GM23338 (cell line): ENCODE results near the gene CMIP. TPM values are rescaled to one million over a fixed set of nuclear protein-coding genes. Genes with fewer than 3 reads are reported as not detected.

Experiments
- ATAC-seq: fragments of 200-7000 bp; cut with Tn5 transposase; 3 replicates; pipeline ENCODE4 v1.9.1; 2020
- DNase-seq: peaks from one replicate; pipeline ENCODE4 v3.0.0-alpha.2; 2015; ENCODE audit warnings: low spot score
- H2AFZ ChIP-seq: fragments of 200-600 bp; sonication (generic); 2 replicates; pipeline ENCODE4 v1.8.0; 2016; ENCODE audit warnings: antibody characterized with exemption, mild to moderate bottlenecking, moderate library complexity
- H3F3A ChIP-seq: fragments of 200-600 bp; sonication (generic); replicated peaks from 2 replicates; pipeline ENCODE4 v1.8.0; 2017; ENCODE audit warnings: antibody characterized with exemption, mixed run types, low read depth
- H3K27ac ChIP-seq: fragments of 200-600 bp; sonication (generic); 2 replicates; pipeline ENCODE4 v1.6.1; 2016; ENCODE audit warnings: low read depth
- H3K27me3 ChIP-seq: fragments of 200-600 bp; sonication (generic); 2 replicates; pipeline ENCODE4 v1.8.0; 2016; ENCODE audit warnings: mild to moderate bottlenecking, mixed run types, moderate library complexity; ENCODE audit not compliant: insufficient read depth
- H3K36me3 ChIP-seq: fragments of 200-600 bp; sonication (generic); 2 replicates; pipeline ENCODE4 v1.8.0; 2016; ENCODE audit warnings: mild to moderate bottlenecking; ENCODE audit not compliant: insufficient read depth
- H3K4me1 ChIP-seq: fragments of 200-600 bp; sonication (generic); 2 replicates; pipeline ENCODE4 v1.8.0; 2016; ENCODE audit warnings: mild to moderate bottlenecking, moderate library complexity; ENCODE audit not compliant: insufficient read depth
- H3K4me2 ChIP-seq: fragments of 200-600 bp; sonication (generic); 2 replicates; pipeline ENCODE4 v1.7.1; 2017; ENCODE audit warnings: mixed run types
- H3K4me3 ChIP-seq: fragments of 200-600 bp; sonication (generic); 2 replicates; pipeline ENCODE4 v1.6.1; 2016; ENCODE audit warnings: mixed run types
- H3K79me2 ChIP-seq: fragments of 200-600 bp; sonication (generic); replicated peaks from 2 replicates; pipeline ENCODE4 v1.8.0; 2017; ENCODE audit warnings: mild to moderate bottlenecking; ENCODE audit not compliant: insufficient read depth
- H3K9me2 ChIP-seq: fragments of 200-600 bp; sonication (generic); 2 replicates; pipeline ENCODE4 v1.8.0; 2017; ENCODE audit not compliant: insufficient read depth
- H4K20me1 ChIP-seq: fragments of 200-600 bp; sonication (generic); replicated peaks from 2 replicates; pipeline ENCODE4 v1.8.0; 2017; ENCODE audit warnings: mild to moderate bottlenecking; ENCODE audit not compliant: insufficient read depth
- H3K27ac Mint-ChIP-seq: 2 replicates; pipeline ENCODE4 v1.8.0; 2020; ENCODE audit warnings: inconsistent platforms, mild to moderate bottlenecking, moderate library complexity, mixed read lengths
- H3K27me3 Mint-ChIP-seq: 3 replicates; pipeline ENCODE4 v1.8.0; 2022; ENCODE audit warnings: low read depth, mild to moderate bottlenecking, moderate library complexity, mixed read lengths, inconsistent platforms; ENCODE audit not compliant: insufficient read depth, poor library complexity
- H3K36me3 Mint-ChIP-seq: 3 replicates; pipeline ENCODE4 v1.8.0; 2021; ENCODE audit warnings: low read depth, mild to moderate bottlenecking, inconsistent platforms, moderate library complexity, mixed read lengths
- H3K4me1 Mint-ChIP-seq: 3 replicates; pipeline ENCODE4 v1.8.0; 2020; ENCODE audit warnings: mild to moderate bottlenecking, inconsistent platforms, mixed read lengths
- H3K4me3 Mint-ChIP-seq: 3 replicates; pipeline ENCODE4 v1.8.0; 2021; ENCODE audit warnings: moderate library complexity, mild to moderate bottlenecking, inconsistent platforms, mixed read lengths
- H3K9me3 Mint-ChIP-seq: 3 replicates; pipeline ENCODE4 v1.8.0; 2020; ENCODE audit warnings: moderate library complexity, mild to moderate bottlenecking, inconsistent platforms, mixed read lengths
- CREB1 ChIP-seq: fragments of 250-450 bp; sonication (Bioruptor Pico); IDR thresholded peaks from 2 replicates; pipeline ENCODE4 v1.5.0; 2020; ENCODE audit warnings: low read depth, mild to moderate bottlenecking, moderate library complexity
- CTCF ChIP-seq, 2 experiments: fragments of 200-600 bp in 1 of 2; sonication (generic) in 1 of 2; conservative IDR thresholded peaks; 2 replicates each; pipeline versions ENCODE4 v1.5.1 to v1.6.1; 2016 to 2017; ENCODE audit warnings: antibody characterized with exemption in 2 of 2, low read depth in 2 of 2, mild to moderate bottlenecking in 2 of 2, moderate library complexity in 1 of 2
- EZH2 ChIP-seq: fragments of 200-600 bp; sonication (generic); IDR thresholded peaks from one replicate; pipeline ENCODE4 v1.8.0; 2017; ENCODE audit warnings: antibody characterized with exemption, mild to moderate bottlenecking, low read depth; ENCODE audit not compliant: unreplicated experiment
- EZH2phosphoT487 ChIP-seq: fragments of 200-600 bp; sonication (generic); IDR thresholded peaks from one replicate; pipeline ENCODE4 v1.8.1; 2018; ENCODE audit warnings: antibody characterized with exemption; ENCODE audit not compliant: unreplicated experiment
- JUNB ChIP-seq: IDR thresholded peaks from one replicate; pipeline ENCODE4 v1.6.1; 2016; ENCODE audit warnings: antibody characterized with exemption; ENCODE audit not compliant: unreplicated experiment
- NANOG ChIP-seq: IDR thresholded peaks from 2 replicates; pipeline ENCODE4 v1.6.1; 2016; ENCODE audit warnings: antibody characterized with exemption, borderline replicate concordance
- POLR2AphosphoS5 ChIP-seq: IDR thresholded peaks from 2 replicates; pipeline ENCODE4 v1.6.1; 2016; ENCODE audit warnings: antibody characterized with exemption, low read depth
- REST ChIP-seq: IDR thresholded peaks from one replicate; pipeline ENCODE4 v1.6.1; 2018; ENCODE audit warnings: antibody characterized with exemption; ENCODE audit not compliant: unreplicated experiment
- STAT1 ChIP-seq: IDR thresholded peaks from one replicate; pipeline ENCODE4 v1.6.1; 2016; ENCODE audit warnings: antibody characterized with exemption; ENCODE audit not compliant: unreplicated experiment
- ZNF114 ChIP-seq: fragments of 250-450 bp; sonication (Bioruptor Pico); IDR thresholded peaks from 2 replicates; pipeline ENCODE4 v1.5.0; 2020; ENCODE audit warnings: mild to moderate bottlenecking, moderate library complexity
- ZNF331 ChIP-seq: fragments of 250-450 bp; sonication (Bioruptor Pico); IDR thresholded peaks from 2 replicates; pipeline ENCODE4 v1.5.0; 2020; ENCODE audit warnings: low read depth, mild to moderate bottlenecking, moderate library complexity
- polyA plus RNA-seq: library from polyadenylated mRNA; unstranded; fragments of >200 nt; fragmentation: Nextera tagmentation; extraction: Ambion mirVana; gene quantifications from 2 replicates; pipeline ENCODE4 v1.2.1, GENCODE V29; 2016
- total RNA-seq: library from RNA; depleted of rRNA; stranded (reverse); fragments of >200 nt; shearing (Covaris generic); gene quantifications from 2 replicates; pipeline ENCODE4 v1.2.3, GENCODE V29; 2014
- TF ChIP-seq, protein P1 (sequence below): IDR thresholded peaks from 2 replicates; pipeline ENCODE4 v1.6.1; 2016; ENCODE audit warnings: antibody characterized with exemption

CMIP gene
- total and polyA plus RNA-seq, 2 experiments from 2014 or later, result 9.5 to 62.3 TPM

DNA sequence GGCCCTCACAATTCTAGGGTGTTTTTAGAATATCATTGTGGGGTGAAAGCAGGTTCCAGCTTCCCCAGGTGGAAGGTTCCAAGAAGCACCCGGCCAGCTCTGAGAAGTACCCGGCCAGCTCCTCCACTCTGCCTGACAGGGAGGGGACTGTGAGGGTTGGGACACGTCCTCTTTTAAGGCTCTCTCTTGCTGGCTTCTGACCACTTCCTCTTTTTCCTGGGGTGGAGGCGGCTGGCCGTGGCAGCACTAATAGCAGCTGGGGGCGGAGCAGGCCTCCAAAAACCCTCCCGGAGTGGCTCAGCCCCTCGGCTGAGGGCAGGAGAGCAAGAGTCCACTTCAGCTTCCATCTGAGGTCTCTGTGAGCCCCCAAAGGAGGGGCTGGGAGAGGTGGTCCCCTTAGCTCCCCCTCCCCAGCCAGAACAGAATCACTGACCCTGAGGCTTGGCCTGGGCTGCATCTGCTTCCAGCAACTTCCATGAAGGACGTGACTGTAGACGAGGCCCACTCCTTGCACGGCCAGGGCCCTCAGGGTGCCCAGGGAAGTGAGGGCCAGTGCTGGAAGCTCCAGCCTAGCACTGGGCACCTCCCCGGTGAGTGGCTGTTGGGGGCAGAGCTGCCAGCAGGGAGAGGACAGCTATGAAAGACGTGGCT lies 307.7 kb downstream of the CMIP start (continued):
- no peak for TF ChIP-seq REST
- no peak for TF ChIP-seq POLR2AphosphoS5
- TF ChIP-seq ZNF114, result no peak
- TF ChIP-seq CREB1 (CRISPR knock-in tag), result no peak
- TF ChIP-seq STAT1, result no peak
- TF ChIP-seq CTCF (conservative IDR thresholded peaks at IDR 0.05; ENCODE audit: low read depth in 2 of 2), result no peak

DNA sequence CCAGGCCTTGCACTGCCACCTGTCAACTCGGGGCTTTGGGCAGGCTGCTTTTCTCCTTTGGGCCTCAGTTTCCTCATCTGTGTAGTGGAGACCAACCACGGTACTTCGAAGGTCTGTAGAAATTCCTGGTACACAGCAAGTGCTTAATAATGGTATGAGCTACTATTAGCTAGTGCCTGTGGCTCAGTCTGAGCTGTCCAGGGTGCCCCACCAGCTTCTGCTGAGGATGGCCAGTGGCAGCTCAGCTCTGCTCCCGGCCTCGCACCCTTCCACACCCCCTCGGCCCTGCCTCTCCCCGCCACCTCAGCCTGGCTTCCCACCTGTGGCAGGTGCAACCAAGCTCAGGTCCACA lies 308.2 kb downstream of the CMIP start:
- Histone ChIP-seq H3K4me1 (0 out of 2 replicates have a peak, but pooled peaks cover 9% of the 10 kb centered on the region), H3K9me2 (no peaks in the 10 kb centered on the region), H3K36me3 (no peaks in the 10 kb centered on the region), H2AFZ (no peak overlapping the region), H3K4me2 (no peak overlapping the region), H3K79me2 (no peaks in the 10 kb centered on the region), H3K27ac (no peak overlapping the region), H3F3A (no peaks in the 10 kb centered on the region), H4K20me1 (no peaks in the 10 kb centered on the region; the same call in 1 of the 2 replicates), H3K4me3 (no peak overlapping the region), H3K27me3 (no peaks in the 10 kb centered on the region)
- Mint-ChIP-seq H3K9me3 (no peaks in the 10 kb centered on the region), H3K36me3 (no peaks in the 10 kb centered on the region), H3K4me1 (peaks cover 11% of the 10 kb centered on the region), H3K4me3 (no peak overlapping the region), H3K27me3 (peaks cover 3% of the 10 kb centered on the region), H3K27ac (no peak overlapping the region)
- no peak for DNase-seq
- ATAC-seq, result no peak
- TF ChIP-seq EZH2 (no peak), NANOG (no peak), CTCF (conservative IDR thresholded peaks at IDR 0.05; ENCODE audit: low read depth in 2 of 2) (no peak), REST (no peak), ZNF331 (no peak), ZNF114 (no peak), CREB1 (CRISPR knock-in tag) (no peak), JUNB (no peak), STAT1 (no peak), EZH2phosphoT487 (no peak), POLR2AphosphoS5 (no peak)
- TF ChIP-seq, protein P1, sequence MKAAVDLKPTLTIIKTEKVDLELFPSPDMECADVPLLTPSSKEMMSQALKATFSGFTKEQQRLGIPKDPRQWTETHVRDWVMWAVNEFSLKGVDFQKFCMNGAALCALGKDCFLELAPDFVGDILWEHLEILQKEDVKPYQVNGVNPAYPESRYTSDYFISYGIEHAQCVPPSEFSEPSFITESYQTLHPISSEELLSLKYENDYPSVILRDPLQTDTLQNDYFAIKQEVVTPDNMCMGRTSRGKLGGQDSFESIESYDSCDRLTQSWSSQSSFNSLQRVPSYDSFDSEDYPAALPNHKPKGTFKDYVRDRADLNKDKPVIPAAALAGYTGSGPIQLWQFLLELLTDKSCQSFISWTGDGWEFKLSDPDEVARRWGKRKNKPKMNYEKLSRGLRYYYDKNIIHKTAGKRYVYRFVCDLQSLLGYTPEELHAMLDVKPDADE, result no peak
